ENCODE data around the gene DSCAM.

DNA sequence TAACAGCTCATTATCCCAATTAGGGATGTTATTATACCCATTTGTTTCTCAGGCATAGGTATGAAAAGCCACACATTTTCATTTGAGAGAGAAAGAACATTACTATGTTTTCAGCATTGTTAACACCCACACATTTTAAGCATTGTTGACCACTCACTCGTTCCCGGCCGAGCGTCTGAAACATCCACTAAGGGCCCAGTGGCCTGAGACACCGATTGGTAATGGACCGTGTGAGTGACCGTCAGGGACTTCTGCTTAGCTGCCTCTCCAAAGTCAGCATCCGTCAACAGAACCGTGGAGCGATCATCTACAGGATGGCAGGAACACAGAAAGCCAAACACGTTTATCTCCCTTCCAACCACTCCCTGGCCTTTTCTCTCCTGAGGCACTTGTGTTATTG lies 795.2 kb downstream of the DSCAM start:
- TF ChIP-seq, protein P1, sequence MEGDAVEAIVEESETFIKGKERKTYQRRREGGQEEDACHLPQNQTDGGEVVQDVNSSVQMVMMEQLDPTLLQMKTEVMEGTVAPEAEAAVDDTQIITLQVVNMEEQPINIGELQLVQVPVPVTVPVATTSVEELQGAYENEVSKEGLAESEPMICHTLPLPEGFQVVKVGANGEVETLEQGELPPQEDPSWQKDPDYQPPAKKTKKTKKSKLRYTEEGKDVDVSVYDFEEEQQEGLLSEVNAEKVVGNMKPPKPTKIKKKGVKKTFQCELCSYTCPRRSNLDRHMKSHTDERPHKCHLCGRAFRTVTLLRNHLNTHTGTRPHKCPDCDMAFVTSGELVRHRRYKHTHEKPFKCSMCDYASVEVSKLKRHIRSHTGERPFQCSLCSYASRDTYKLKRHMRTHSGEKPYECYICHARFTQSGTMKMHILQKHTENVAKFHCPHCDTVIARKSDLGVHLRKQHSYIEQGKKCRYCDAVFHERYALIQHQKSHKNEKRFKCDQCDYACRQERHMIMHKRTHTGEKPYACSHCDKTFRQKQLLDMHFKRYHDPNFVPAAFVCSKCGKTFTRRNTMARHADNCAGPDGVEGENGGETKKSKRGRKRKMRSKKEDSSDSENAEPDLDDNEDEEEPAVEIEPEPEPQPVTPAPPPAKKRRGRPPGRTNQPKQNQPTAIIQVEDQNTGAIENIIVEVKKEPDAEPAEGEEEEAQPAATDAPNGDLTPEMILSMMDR (IDR thresholded peaks at IDR 0.05), result no peak
- TF ChIP-seq POLR2A (IDR thresholded peaks at IDR 0.05) (no peak), POLR2AphosphoS5 (IDR thresholded peaks at IDR 0.05; ENCODE audit: insufficient read depth in 1 of 2, low read depth in 1 of 2) (no peak)

Data from vagina (tissue), 2 donors.